Esophagus mucosa (tissue), 1 donor: ENCODE results near the gene RORC. TPM values are rescaled to one million over a fixed set of nuclear protein-coding genes. Genes with fewer than 3 reads are reported as not detected.
"Not testable (repeated sequence)": the region's sequence is repeated elsewhere in the genome, so short reads cannot be mapped to it uniquely, and the experiment has no call there.

ENCODE experiments used
- ATAC-seq: fragments of 200-7000 bp; cut with Tn5 transposase; one replicate; pipeline ENCODE4 v1.9.1; 2020
- total RNA-seq: library from RNA; stranded (reverse); gene quantifications from one replicate; pipeline ENCODE4 v1.2.4, GENCODE V29; 2023
- donor health status: DM: yes; HTN: yes; CAD: no.

RORC gene
- total RNA-seq, result 1.2 TPM

- no peak for ATAC-seq
Observed at GRCh38 chr1:151831605-151832004, at the start of gene RORC. Gene RORC (minus strand): TSS chr1:151831802. CDS start chr1:151831764, 38 bp downstream.

GRCh38 chr1:151875419-151876097, 44.0 kb upstream of the RORC start:
- ATAC-seq, result no peak

GRCh38 chr1:151872776-151873175, 41.2 kb upstream of the RORC start:
- not testable (repeated sequence) for ATAC-seq

GRCh38 chr1:151871284-151872030, 39.9 kb upstream of the RORC start:
- no peak for ATAC-seq

- no peak for ATAC-seq
Observed at GRCh38 chr1:151868486-151868885, 36.9 kb upstream of the RORC start.

- ATAC-seq, result peak; percentile 74
Observed at GRCh38 chr1:151867765-151868411, 36.3 kb upstream of the RORC start.

- ATAC-seq, result no peak
Observed at GRCh38 chr1:151867321-151867720, 35.7 kb upstream of the RORC start.

- no peak for ATAC-seq
Observed at GRCh38 chr1:151864411-151864810, 32.8 kb upstream of the RORC start.

- no peak for ATAC-seq
Observed at GRCh38 chr1:151862604-151863003, 31.0 kb upstream of the RORC start.

GRCh38 chr1:151860504-151861187, 29.0 kb upstream of the RORC start:
- ATAC-seq, result peak; percentile 39

GRCh38 chr1:151859891-151860293, 28.3 kb upstream of the RORC start:
- ATAC-seq, result no peak

GRCh38 chr1:151858886-151859665, 27.5 kb upstream of the RORC start:
- ATAC-seq, result no peak

GRCh38 chr1:151858030-151858746, 26.6 kb upstream of the RORC start:
- ATAC-seq, result peak; percentile 57

- ATAC-seq, result no peak
Observed at GRCh38 chr1:151855933-151856332, 24.3 kb upstream of the RORC start.

GRCh38 chr1:151855516-151855915, 23.9 kb upstream of the RORC start:
- ATAC-seq, result not testable (repeated sequence)

- no peak for ATAC-seq
Observed at GRCh38 chr1:151854658-151855057, 23.1 kb upstream of the RORC start.

- ATAC-seq, result peak; percentile 42
Observed at GRCh38 chr1:151853411-151853943, 21.9 kb upstream of the RORC start, which contains the start of gene THEM5. Gene THEM5 (minus strand): TSS chr1:151853712. CDS start chr1:151853565, 147 bp downstream.

- ATAC-seq, result peak; percentile 4
Observed at GRCh38 chr1:151852733-151853132, 21.1 kb upstream of the RORC start.

GRCh38 chr1:151851886-151852285, 20.3 kb upstream of the RORC start:
- peak; percentile 9 for ATAC-seq

- no peak for ATAC-seq
Observed at GRCh38 chr1:151849871-151850270, 18.3 kb upstream of the RORC start.

GRCh38 chr1:151849126-151849525, 17.5 kb upstream of the RORC start:
- ATAC-seq, result no peak
